NOMO-1 (cell line): ENCODE data around the gene OR5AN1.
"Not testable (repeated sequence)": the region's sequence is repeated elsewhere in the genome, so short reads cannot be mapped to it uniquely, and the experiment has no call there.

Source experiments
- DNase-seq, 2 experiments: peaks; one replicate each; lab custom pipeline; 2025; ENCODE audit not compliant: unreplicated experiment in 2 of 2; lab: John Stamatoyannopoulos, UW

OR5AN1 gene, protein sequence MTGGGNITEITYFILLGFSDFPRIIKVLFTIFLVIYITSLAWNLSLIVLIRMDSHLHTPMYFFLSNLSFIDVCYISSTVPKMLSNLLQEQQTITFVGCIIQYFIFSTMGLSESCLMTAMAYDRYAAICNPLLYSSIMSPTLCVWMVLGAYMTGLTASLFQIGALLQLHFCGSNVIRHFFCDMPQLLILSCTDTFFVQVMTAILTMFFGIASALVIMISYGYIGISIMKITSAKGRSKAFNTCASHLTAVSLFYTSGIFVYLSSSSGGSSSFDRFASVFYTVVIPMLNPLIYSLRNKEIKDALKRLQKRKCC

DNA sequence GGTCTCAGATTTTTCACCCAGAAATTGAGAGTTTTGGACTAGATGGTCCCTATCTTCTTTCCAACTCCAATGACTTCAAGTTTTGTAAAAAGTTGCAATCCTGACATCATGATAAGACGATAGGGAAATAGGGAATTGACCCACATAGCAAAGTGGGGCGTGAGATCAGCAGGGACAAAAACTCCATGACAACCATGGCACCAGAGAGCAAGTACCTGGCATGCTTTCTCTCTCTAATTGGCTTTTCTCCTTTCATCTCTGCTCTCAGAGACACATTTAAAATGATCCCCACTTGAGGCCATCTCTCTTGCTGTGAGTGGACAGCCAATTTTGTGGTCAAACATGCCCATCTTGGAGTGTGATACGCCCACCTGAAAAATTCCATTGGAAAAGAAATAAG is at the start of gene OR5AN1:
TSS of gene OR5AN1 (plus strand) at position 301 of the 400 bp plus-strand sequence. CDS start 5,564 bp downstream, outside the sequence.
- no peak for DNase-seq

DNA sequence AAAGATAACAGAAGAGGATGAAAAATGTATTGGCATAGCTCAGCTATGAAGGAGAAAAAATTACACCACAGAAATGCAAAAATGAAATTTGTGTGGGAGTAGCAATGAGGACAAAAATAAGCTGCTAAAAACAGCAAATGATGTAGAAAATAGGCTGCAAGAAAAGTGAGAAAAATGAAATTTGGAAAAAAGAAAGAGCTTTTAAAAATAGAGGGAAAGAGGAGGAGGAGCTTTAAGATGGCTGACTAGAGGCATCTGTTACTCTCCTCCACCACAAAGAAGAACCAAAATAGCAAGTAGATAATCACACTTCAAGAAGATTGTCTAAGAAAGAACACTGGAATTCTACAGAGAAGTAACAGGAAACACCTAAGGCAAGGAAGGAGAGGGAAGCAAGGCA is 23.7 kb upstream of the OR5AN1 start:
- DNase-seq = no peak

DNA sequence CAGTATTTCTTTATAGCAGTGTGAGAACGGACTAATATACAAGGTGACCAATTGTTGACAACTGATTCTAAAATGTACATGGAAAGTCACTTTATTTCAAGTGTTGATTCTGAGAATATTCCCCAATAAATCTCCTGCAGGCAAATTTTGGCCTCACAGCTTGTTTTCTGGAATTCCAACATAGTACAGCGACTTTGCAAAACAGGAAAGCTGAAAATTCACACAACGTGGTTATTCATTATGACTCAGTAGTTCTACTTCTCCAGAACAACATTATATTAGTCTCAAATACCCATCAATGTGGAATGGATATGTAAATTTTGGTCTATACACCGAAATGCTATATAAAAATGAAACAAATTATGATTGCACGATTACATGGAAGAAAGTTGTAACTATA is 22.5 kb upstream of the OR5AN1 start:
- DNase-seq = no peak

DNA sequence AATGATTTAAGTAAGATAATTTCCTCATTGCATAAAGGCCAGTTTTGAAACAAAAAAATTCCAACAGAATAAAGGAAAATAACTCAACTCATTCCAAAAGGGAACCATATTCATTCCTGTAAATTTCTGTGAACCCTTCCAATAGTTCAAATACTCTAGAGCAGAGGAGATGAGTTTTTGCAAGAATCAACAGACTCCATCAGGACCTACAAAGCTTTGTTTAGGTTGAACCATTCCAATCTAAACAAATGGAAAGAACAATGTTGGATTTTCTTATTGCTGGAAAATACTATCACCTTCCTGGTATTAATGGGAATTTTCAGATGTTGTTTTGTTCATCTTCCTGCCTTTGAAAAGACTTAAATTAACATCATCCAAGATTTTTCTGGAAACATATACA is 21.8 kb upstream of the OR5AN1 start:
- no peak for DNase-seq

DNA sequence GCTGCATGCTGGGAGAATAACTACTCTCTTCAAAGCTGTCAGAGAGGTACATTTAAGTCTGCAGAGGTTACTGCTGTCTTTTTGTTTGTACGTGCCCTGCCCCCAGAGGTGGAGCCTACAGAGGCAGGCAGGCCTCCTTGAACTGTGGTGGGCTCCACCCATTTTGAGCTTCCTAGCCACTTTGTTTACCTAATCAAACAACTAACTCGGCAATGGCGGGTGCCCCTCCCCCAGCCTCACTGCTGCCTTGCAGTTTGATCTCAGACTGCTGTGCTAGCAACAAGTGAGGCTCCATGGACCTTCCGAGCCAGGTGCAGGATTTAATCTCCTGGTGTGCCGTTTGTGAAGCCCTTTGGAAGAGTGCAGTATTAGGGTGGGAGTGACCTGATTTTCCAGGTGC is 9.0 kb upstream of the OR5AN1 start:
- not testable (repeated sequence) for DNase-seq

DNA sequence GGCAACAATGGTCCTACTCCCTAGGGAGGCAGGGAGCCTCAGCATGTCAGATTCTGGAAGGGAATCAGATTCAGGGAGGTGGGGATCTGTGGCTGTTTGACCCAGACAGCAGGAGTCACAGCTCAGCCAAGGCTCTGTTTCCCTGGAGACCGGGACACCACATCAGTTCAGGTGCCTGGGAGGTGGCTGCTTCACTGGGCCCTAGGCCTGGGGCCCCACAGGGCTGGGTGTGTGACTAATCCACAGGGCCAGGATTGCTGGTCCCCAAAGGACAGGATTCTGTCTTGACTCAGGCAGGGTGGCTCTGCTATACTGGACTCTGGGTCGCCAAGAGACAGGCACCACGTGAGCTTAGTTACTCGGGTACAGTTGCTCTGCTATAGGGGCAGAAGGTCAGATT is 3.5 kb upstream of the OR5AN1 start:
- no peak for DNase-seq

DNA sequence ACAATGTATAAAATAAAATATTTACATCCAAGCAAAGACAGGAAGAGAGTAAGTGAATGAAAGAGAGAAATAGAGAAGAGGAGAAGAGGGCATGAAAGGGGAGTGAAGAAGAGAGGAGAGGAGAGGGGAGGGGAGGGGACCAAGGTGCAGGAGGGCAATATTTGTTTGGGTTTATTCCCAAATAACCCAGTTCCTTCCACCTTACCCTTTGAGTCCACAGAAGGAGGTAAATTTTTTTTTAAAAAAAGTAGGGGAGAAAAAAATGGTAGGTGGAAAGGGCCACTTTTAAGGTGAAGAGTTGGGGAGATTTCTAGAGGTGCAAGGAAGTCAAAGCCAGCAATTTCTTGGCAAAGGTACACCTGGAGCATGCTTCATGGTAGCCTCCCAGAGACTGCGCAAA is 2.1 kb upstream of the OR5AN1 start:
- DNase-seq = no peak

DNA sequence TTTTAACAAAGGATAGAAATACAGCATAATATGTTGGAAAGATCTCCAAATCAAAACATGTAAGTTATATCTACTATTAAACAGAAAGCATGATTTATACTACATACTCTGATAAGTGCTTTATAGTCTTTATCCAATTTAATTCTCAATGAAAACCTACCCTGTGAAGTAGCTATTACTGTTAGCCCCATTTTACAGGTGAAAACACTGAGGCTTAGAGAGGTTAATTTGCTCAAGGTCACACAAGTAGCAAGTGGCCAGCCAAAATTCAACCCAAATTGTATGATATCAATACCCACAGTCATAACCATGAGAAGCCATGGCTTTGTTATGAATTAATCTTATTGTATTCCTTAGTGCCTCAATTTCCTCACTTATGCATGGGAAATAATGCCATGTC is 675 bp upstream of the OR5AN1 start:
- DNase-seq = no peak

DNA sequence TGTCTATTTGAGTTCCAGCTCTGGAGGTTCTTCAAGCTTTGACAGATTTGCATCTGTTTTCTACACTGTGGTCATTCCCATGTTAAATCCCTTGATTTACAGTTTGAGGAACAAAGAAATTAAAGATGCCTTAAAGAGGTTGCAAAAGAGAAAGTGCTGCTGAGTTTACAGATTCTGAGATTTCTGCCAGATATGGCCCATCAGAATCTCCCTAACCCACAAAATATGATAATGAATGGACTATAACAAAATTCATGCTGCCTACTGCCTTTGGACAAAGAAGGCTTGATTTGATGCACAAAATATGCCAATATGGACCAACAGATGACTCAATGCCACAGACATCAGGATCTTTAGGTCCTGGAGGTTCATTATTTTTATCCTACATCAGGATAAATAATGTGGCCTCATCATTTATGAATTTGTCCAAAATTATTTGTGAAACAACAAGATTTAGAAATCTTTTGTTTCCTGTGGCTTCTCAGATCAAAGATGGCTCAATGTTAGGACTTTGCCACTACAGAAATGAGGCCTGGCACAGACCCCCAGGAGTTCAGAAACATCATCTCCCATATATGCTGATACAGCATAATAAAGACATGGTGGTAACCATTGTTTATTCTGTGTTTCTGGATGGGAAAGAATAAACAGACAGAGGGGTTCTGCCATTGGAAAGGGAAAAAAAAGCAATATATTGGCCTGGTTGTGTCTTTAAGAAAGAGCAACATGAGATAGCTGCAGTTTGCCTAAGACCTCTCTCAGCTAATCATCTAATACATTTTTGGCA is 6.7 kb downstream of the OR5AN1 start:
- no peak for DNase-seq

DNA sequence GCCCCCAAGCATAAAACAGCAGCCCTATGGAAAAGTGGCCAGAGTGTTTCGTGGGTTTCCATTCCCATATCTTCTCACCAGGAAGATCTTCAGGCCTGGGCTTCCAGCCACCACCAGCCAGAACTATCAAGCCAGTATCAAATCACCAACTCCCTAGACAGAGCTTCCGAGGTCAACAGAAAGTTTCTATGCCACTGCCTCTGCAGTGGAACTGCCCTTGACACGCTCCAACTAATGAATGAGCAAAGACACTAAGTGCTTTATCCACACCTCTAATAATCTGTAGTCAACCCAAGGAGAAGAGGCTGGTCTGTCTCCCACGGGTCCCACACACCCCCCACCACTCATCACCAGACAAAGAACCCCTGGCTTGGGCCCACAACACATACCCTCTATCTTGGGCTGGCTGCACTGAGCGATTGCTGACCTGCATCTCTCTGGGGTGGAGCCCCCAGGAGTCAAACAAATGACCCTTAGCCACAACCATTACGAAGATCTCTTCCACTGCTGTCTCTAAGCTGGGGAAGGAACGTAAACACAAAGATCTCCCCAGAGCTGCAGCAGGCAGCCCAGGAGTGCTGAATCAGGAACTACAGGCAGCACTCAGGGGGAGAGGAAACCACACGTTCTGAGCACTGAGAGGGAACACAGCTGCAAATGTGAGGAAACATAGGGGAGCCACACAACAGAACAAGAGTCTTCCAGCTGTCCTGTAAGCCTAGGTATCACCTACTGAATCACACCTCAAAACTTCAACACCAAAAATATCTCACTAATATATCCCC is 9.7 kb downstream of the OR5AN1 start:
- peak; percentile 13 to 67 for DNase-seq

DNA sequence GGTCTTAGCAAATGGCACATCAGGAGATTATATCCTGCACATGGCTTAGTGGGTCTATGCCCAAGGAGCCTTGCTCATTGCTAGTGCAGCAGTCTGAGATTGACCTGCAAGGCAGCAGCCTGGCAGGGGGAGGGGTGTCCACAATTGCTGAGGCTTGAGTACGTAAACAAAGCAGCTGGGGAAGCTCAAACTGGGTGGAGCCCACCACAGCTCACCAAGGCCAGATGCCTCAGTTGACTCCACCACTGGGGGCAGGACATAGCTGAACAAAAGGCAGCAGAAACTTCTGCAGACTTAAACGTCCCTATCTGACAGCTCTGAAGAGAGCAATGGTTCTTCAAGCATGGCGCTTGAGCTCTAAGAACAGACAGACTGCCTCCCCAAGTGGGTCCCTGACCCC is 13.6 kb downstream of the OR5AN1 start:
- not testable (repeated sequence) for DNase-seq

DNA sequence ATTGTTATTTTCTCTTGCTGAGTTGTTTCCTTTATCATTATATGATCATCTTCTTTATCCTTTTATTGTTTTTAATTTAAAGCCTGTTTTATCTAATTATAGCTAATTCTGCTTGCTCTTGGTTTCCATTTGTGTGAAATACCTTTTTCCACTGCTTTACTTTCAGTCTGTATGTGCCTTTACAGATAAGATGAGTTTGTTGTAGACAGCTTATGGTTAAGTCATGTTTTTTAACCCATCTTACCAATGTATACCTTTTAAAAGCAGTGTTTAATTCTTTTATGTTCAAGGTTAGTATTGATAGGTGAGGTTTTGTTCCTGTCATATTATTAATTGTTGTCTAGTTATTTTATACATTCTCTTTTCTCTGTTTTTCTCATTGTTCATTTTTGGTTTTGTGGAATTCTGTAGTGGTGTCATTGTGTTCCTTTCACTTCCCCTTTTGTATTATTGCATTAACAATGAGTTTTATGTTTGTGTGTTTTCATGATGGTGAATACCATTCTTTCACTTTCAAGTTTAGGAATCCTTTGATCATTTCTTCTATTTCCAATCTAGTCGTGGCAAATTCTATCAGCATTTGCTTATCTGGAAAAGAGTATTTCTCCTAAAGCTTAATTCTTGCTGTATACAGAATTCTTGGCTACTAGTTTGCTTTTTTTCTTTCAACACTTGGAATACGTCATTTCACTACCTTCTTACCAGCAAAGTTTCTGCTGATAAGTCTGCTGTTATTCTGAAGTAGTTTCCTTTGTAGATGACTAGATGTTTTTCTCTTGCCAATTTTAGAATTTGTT is 21.8 kb downstream of the OR5AN1 start:
- peak in 1 of 2 experiments; percentile 61 for DNase-seq

DNA sequence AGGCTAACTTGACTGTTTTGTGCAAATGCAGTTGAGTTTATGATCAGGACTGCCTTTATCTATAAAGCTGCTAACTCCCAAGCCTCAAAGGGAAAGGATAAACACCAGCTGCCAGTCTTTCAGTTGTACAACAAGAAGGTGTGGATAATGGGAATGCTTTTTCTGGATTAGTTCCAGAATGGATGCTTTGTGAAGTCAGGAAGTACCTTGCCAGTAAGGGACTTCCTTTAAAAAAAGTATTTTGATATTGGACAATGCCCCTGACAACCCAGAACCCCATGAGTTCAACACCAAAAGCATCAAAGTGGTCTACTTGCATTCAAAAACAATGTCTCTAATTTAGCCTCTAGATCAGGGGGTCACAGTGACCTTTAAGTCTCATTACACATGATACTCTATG is 35.5 kb downstream of the OR5AN1 start:
- no peak for DNase-seq

DNA sequence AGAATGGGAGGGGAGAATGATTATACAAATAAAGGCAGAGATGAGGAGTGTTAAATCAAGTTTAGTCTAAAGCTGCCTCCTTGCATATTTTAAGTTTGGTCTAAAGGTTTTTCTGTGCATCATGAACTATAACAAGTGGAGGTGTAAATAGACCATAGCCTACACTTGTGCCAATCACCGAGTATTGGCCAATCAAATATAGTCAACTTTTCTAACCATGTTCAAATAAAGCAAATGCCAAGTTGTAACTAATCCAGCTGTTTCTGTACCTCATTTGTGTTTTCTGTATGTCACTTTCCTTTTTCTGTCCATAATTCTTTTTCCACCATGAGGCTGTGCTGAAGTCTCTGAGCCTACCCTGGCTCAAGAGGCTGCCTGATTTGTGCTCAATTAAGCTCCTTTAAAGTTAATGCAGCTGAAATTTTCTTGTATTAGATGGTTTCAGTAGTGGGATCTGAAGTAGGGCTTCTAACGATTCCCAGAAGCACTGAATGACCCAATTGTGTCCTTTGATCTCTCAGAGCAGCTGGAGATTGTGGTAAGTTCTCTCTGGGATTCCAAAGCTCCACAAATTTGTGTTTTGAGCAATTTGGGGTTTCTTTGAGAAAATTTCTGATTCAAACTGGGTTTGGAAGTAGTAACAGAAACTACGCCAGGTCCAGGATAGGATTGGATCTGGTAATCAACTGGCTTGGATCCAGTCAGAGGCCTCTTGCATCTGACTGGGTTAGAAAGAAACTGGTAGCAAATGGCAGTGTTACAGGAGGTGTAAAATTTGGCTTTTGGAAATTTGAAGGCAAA is 42.0 kb downstream of the OR5AN1 start:
- no peak for DNase-seq

DNA sequence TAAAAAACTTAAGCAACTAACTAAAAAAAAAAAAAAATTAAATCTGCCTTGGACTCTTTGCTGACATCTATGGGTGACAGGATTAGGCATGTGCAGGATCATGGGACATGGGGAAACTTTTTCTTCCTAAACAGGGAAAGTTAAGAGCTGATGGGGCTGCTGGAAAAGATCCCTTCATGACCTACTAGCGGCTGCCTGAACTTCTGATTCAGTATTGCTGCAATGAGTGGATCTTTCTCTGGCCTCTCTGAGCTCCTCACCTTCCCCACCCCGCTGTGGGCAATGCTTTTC is 42.5 kb downstream of the OR5AN1 start:
- DNase-seq = no peak

DNA sequence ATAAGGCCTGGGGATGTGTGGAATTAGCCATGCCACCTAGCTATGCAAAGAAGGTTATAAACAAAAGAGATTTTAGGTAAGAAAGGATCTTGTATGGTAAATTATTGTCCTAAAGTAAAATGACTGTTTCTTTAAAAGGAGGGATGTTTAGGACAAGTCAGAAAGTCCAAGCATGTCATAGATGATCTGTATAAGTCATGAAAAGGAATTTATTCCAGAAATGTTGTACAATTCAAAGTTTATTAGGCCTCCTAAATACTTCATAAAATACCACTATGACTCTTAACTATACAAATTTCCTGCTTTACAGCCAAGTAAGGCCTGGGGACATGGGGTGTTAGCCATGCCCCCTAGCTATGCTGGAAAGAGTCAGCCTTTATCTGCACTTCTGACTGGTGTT is 44.9 kb downstream of the OR5AN1 start:
- no peak for DNase-seq

DNA sequence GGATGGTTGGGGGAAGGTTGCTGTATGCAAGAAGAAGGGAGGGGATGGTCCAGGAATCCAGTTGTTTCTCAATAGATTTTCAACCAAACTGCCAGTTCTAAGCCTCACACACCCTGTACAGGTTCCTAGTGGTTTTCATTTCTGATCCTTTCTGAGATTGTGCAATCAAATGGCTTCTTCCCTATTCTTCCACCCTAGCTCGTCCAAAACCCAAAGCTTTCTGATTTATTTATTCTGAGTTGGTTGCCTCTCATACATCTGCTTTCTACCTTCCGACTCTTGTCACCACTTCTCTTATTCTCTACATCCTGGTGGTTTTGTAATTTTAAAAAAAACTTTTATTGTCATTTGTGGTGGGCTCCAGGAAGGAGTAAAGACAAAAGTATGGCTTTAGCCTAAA is 55.0 kb downstream of the OR5AN1 start:
- DNase-seq = peak; percentile 80 to 96

DNA sequence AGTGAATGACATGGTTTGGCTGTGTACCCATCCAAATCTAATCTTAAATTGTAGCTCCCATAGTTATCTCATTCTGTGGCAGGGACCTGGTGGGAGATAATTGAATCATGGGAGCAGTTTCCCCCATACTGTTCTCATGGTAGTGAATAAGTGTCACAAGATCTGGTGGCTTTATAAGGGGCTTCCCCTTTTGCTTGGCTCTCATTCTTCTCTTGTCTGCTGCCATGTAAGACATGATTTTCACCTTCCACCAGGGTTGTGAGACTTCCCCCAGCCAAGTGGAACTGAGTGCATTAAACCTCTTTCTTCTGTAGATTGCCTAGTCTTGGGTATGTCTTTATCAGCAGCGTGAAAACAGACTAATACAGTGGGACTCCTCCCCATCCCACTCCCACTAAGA is 56.4 kb downstream of the OR5AN1 start:
- DNase-seq = peak in 1 of 2 experiments; percentile 29

DNA sequence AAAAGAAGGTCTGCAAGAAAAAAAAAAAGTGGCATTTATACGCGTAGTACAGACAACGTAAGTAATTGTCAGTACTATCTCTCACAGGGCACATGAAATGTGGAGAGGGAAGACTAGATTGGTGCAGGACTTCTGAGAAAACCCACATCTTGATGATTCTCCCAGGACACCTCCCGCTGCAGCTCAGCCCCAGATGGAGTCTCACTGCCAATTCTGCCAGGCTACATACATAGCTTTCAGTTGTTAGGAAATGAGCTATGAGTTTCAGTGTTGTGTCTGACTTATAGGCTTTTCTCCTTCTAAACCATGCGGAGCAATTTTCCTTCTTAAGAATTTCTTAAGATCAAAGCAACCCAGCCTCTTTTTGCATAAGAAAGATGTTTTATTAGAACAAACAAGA is 57.9 kb downstream of the OR5AN1 start:
- no peak for DNase-seq

DNA sequence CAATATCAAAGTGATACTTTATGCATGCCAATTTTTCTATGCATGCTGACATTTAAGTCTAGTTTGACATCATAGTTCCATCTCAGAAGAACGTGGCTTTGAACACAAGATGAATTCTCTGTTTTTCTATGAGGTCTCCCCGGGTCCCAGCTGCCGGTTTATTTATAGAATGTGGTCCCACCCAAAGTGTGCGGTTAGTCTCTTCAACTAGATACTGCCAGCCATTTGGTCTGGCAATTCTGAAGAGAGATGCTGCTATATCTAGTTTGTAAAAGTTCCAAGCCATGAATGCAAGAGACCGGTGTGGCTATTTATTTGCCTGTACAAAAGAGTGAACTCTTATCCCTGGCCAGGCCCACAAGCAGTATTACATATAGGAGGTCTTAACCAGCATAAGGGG is 58.3 kb downstream of the OR5AN1 start:
- peak in 1 of 2 experiments; percentile 15 for DNase-seq
